Lower lobe of right lung (tissue), 2 donors: ENCODE results near the gene NKX2-2. TPM values are rescaled to one million over a fixed set of nuclear protein-coding genes. Genes with fewer than 3 reads are reported as not detected.

ENCODE experiments used
- ATAC-seq, 2 donors: fragments of 200-7000 bp; cut with Tn5 transposase; one replicate each; pipeline ENCODE4 v1.9.1; 2020 to 2022; ENCODE audit warnings: mild to moderate bottlenecking in 2 of 2, moderate library complexity in 2 of 2
- DNase-seq: peaks from one replicate; pipeline ENCODE4 v3.0.0-alpha.2; 2020
- H3K27ac ChIP-seq: fragments of 200-600 bp; one replicate; pipeline ENCODE4 v1.8.0; 2022
- H3K27me3 ChIP-seq: fragments of 200-600 bp; one replicate; pipeline ENCODE4 v1.8.0; 2022; ENCODE audit warnings: low read depth
- H3K36me3 ChIP-seq: fragments of 200-600 bp; one replicate; pipeline ENCODE4 v1.8.0; 2022; ENCODE audit warnings: mild to moderate bottlenecking
- H3K4me1 ChIP-seq: fragments of 200-600 bp; one replicate; pipeline ENCODE4 v1.8.0; 2022
- H3K4me3 ChIP-seq: fragments of 200-600 bp; one replicate; pipeline ENCODE4 v1.8.0; 2022; ENCODE audit warnings: mild to moderate bottlenecking
- H3K9me3 ChIP-seq: fragments of 200-600 bp; one replicate; pipeline ENCODE4 v1.8.0; 2022
- CTCF ChIP-seq: fragments of 200-600 bp; IDR thresholded peaks from one replicate; pipeline ENCODE4 v1.8.0; 2022; ENCODE audit warnings: antibody characterized with exemption, mild to moderate bottlenecking
- intact Hi-C: fragments of 100-400 bp; cut with DNase I; formaldehyde crosslinking; loops from one replicate; pipeline ENCODE4 v1.11.0; 2022
- total RNA-seq: library from RNA; stranded (reverse); fragmentation: NEBNext Ultra II Directional; extraction: Animal tissue kit (Norgen Biotek cat#: 25700); gene quantifications from one replicate; pipeline ENCODE4 v1.2.1, GENCODE V29; 2021
- donor health status: DM: no; HTN: yes; CAD: no; lungs with severe emphysema.

Gene NKX2-2
- total RNA-seq, 1 donor from 2014 or later: not detected

- Histone ChIP-seq H3K27me3 (peaks cover 98% of the 10 kb centered on the region), H3K4me3 (no peak overlapping the region), H3K4me1 (peaks cover 29% of the 10 kb centered on the region), H3K36me3 (no peaks in the 10 kb centered on the region), H3K27ac (no peak overlapping the region), H3K9me3 (no peaks in the 10 kb centered on the region)
- TF ChIP-seq CTCF: no peak
- DNase-seq (peak; percentile 25), ATAC-seq (no peak)
- intact Hi-C loops: no loop called here
Observed at GRCh38 chr20:21521596-21522480, 8.0 kb upstream of the NKX2-2 start.

- H3K27me3 ChIP-seq: peaks cover 100% of the 10 kb centered on the region
- H3K4me3 ChIP-seq: no peak overlapping the region
- peak; percentile 30 for DNase-seq
- H3K4me1 ChIP-seq: peaks cover 29% of the 10 kb centered on the region
- no peak for TF ChIP-seq CTCF
- no peaks in the 10 kb centered on the region for H3K9me3 ChIP-seq
- ATAC-seq: no peak
- no peak overlapping the region for H3K27ac ChIP-seq
- no peaks in the 10 kb centered on the region for H3K36me3 ChIP-seq
- intact Hi-C loops: no loop called here
Observed at GRCh38 chr20:21520702-21521595, 7.1 kb upstream of the NKX2-2 start.

- ATAC-seq: no peak
- peaks cover 100% of the 10 kb centered on the region for H3K27me3 ChIP-seq
Observed at GRCh38 chr20:21519136-21519584, 5.3 kb upstream of the NKX2-2 start.

GRCh38 chr20:21518292-21518991, 4.6 kb upstream of the NKX2-2 start:
- TF ChIP-seq CTCF: no peak
- Histone ChIP-seq H3K9me3 (no peaks in the 10 kb centered on the region), H3K4me3 (no peak overlapping the region), H3K36me3 (no peaks in the 10 kb centered on the region), H3K4me1 (peaks cover 39% of the 10 kb centered on the region), H3K27ac (no peak overlapping the region), H3K27me3 (peaks cover 100% of the 10 kb centered on the region)
- DNase-seq (peak; percentile 85), ATAC-seq (peak; percentile 86 to 94)
- intact Hi-C loops: no loop called here

More at GRCh38 chr20:21519136-21519584, 5.3 kb upstream of the NKX2-2 start:
- TF ChIP-seq CTCF: no peak
- Histone ChIP-seq H3K4me1 (peaks cover 33% of the 10 kb centered on the region), H3K4me3 (no peak overlapping the region), H3K9me3 (no peaks in the 10 kb centered on the region), H3K27ac (no peak overlapping the region), H3K36me3 (no peaks in the 10 kb centered on the region)
- intact Hi-C loops: no loop called here
- no peak for DNase-seq
